GM21447 (cell line): Measurements from ENCODE around the gene SORCS2.

ENCODE experiments used
- ATAC-seq: cut with Tn5 transposase; IDR thresholded peaks from one replicate; pipeline ENCODE4 v1.9.1; 2021; ENCODE audit not compliant: unreplicated experiment

Gene SORCS2

DNA sequence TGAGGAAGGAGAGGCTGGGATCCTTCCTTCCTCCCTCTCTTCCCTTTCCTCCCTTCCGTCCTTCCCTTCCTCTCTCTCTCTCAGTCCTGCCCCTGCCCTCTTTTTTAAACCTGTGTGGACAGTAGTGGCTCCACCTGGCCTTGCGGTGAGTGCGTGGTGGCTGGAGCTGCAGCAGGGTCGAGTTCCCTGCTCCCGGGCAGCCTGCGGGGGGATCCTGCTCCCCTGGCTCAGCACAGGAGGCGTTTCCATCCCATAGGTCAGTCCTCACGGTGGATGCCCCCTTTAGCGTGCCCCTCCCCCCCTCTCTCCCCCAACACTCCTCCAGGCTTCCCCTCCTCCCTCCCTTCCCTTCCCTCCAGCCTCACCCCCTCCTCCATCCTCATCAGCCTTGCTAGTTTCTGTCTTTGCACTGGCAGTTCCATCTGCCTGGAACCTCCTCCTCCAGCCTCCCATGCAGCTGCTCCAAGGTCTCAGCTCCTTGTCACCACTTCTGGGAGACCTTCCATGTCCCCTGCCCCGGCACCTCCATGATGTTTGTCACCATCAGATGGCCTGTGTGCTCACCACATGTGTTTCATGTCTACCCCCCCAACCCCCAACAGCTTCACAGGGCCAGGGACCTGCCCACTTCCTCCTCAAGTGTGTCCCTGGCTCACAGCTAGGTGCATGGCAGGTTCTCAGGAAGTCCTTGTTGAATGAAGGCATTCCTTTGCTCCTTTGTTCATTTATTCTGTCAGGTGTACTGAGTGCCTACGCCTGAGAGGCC lies 174.0 kb downstream of the SORCS2 start:
- no peak for ATAC-seq

GRCh38 chr4:7366954-7367353 lies 174.6 kb downstream of the SORCS2 start:
- ATAC-seq = no peak

- no peak for ATAC-seq
These were observed 175.1 kb downstream of the SORCS2 start for GRCh38 chr4:7367406-7367805.

GRCh38 chr4:7367864-7368277 lies 175.5 kb downstream of the SORCS2 start:
- ATAC-seq = no peak

DNA sequence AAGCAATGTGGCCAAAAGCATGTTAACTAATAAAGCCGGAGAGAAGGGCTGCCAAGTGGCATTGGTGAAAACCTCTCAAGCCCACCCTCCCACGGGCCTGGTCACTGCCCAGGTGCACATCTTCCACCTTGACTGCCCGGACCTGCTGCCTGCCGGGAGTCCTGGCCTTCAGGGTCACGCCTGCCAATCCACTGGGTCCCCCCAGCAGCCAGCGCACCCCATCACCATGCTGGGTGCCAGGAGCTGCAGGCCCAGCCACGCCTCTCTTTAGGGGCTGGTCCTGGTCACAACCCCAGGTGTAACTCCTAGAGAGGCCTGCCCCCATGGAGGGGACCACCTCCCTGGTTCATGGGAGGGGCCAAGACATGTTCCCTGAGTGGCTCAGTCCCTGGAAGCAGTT lies 176.0 kb downstream of the SORCS2 start:
- no peak for ATAC-seq

DNA sequence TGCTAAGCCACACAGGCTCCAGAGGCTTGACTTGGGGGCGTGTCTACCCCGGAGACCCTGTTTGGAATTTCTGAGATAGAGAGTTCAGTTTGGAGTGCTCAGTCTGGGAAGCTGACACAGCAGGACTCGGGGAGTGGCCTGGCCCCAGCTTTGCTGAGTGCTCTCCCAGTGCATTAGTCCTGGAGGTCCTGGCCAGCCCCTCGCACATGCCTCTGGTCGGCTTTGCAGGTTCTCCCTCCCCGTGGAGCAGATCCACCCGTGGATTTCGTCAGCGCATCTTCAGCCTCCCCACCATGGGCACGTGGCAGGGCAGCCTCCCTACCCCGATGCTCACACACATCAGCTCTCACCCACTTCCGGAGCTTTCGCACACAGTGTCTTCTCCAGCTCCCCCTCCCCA lies 177.2 kb downstream of the SORCS2 start:
- no peak for ATAC-seq

GRCh38 chr4:7370038-7370437 lies 177.7 kb downstream of the SORCS2 start:
- ATAC-seq = no peak

- ATAC-seq = no peak
These were observed 179.0 kb downstream of the SORCS2 start for GRCh38 chr4:7371210-7371941.

- ATAC-seq = no peak
These were observed 180.3 kb downstream of the SORCS2 start for GRCh38 chr4:7372673-7373072.

DNA sequence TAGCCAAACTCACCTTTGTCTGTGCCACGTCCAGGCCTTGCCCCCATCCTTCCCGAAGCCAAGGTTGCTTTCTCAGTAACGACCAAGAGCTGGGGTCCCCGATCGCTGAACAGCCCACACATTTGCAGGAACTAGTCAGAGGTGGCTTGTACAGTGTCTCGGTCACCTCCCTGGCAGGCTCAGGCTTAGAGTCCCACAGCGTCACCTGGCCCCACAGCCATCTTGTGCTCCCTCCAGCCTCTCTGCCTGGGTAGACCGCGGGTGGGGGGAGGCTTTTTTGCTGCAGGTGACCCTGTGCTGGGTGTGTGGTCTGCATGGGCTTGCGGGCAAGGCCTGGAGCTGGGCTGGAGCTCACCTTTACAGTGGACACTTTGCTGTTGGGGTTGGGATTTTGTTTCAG lies 182.2 kb downstream of the SORCS2 start:
- ATAC-seq = no peak

- ATAC-seq = no peak
These were observed 183.1 kb downstream of the SORCS2 start for GRCh38 chr4:7375427-7375826.

DNA sequence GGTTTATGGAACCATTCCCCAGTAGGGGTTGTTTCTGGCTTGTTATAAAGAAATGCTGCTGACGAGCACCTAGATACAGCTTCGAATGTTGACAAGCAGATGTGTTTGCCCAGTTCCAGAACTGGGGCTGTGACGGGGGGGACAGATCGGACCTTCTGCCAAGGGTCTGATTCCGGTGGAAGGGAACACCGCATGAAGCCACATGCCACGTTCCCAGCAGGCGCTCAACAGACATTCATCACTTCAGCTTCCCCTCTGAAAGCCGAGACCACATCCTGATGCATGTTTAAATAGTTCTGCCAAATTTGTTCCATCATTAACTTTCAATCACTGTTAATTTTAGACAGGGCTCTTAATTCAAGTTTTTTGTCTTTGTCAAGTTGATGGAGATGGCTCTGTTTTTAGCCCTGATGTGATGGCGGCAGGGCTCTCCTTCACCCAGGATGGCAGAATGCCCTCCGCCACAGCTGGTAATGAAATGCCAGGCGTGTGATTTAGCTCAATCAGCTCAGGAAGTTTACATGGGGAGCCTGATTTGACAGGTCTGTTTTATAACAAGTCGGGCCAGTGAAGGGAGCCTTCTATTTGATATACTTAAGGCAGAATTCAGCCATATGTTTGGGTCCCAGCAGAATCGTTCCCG lies 185.0 kb downstream of the SORCS2 start:
- ATAC-seq = no peak

- ATAC-seq = no peak
These were observed 186.8 kb downstream of the SORCS2 start for GRCh38 chr4:7379186-7379585.

- no peak for ATAC-seq
These were observed 187.4 kb downstream of the SORCS2 start for GRCh38 chr4:7379719-7380118.

GRCh38 chr4:7381221-7381889 lies 189.0 kb downstream of the SORCS2 start:
- ATAC-seq = no peak

GRCh38 chr4:7381890-7382633 lies 189.7 kb downstream of the SORCS2 start:
- no peak for ATAC-seq

GRCh38 chr4:7382634-7383014 lies 190.3 kb downstream of the SORCS2 start:
- no peak for ATAC-seq

DNA sequence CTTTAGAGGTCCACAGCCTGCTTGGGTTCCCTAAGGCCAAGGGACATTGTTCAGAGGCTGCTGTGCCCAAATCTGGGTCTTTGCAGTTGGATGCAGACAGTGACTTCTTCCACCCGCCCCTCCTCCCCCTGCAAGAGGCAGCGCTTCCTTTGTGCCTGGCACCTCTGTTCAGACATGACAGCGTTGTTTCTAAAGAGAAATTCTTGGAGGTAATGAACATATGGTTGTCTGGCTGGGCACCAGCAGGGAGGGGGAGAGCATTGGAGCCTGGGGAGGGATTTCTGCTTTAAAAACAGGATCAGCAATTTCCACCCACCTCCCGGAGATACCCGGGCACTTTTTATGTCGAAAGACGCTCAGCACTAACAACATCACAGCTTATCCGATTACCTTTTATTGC lies 190.9 kb downstream of the SORCS2 start:
- no peak for ATAC-seq

DNA sequence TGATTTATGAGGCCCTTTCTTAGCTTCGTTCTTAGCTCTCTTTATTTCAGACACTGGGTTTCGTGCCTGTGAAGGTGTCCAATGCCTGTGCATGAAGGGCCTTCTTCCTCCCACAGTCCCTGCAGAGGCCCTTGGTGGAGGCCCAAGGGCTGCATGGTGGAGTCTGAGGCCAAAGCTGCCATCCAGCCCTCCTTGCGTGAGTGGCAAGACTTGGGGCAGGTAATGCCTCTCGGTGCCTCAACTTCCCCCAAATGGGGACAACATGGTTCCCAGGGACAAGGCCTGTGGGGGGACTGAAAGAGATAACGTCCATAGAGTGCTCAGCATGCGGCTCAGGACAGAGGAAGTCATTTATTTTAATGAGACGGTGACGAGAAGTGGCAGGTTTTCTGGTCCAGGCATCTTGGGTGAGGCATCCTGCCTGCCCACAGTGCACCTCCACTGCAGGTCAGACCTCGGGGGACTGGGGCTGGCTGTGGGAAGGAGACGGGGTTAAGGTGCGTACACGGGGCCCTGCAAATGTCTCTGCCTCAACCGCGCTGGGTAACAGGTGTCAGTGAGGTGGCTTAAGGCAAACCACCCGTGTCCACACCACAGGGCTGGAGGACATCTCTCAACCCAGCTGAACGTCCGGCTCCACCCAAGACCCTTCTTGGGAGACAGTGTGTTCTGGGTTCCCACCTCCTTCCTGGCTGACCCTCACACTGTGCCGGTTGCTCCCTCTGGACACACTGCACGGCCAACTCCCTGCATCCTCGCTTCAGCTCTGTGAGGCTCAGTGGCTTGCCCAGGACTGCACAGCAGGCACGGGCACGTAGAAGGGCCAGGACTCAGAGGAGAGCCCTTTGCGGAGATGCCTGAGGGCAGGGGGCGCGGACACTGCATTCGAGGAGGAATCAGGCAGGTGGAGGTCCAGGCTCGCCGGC lies 191.9 kb downstream of the SORCS2 start:
- ATAC-seq = no peak
